ENCODE measurements around the gene RP2.

The RP2 gene

DNA sequence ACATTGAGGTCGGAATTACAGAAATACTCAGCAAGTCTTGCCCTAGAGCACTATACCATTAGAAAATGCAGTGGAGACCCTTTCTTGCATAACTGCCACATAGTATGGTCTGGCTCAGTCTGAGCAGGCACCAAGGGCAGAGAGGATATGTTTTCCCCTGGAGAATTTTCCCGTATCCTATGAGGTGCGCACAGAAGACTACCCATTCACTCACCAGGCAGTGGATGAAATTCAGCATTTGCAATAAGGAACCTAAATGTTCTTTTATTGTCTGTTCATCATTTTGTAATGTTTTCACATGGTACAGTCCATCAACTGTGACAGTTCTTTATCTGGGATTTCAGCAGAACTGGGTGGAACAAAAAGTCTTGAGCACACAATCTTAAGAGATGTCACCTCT lies 90.9 kb downstream of the RP2 start:
- H3K4me3 ChIP-seq (ENCODE audit: low read depth, low read length, poor library complexity, severe bottlenecking), result no peak overlapping the region
- H3K36me3 ChIP-seq (ENCODE audit: insufficient read depth, low read length), result no peaks in the 10 kb centered on the region
- H3K4me1 ChIP-seq (ENCODE audit: insufficient read depth, low read length, severe bottlenecking), result no peaks in the 10 kb centered on the region
- no peaks in the 10 kb centered on the region for H3F3A ChIP-seq (ENCODE audit: insufficient read depth, low read length)
- H3K9ac ChIP-seq (ENCODE audit: low read length), result no peak overlapping the region
- H3K27ac ChIP-seq (ENCODE audit: low read depth, low read length, poor library complexity, severe bottlenecking), result no peak overlapping the region
- H3K27me3 ChIP-seq (ENCODE audit: insufficient read depth, low read length), result no peaks in the 10 kb centered on the region
- no peak for TF ChIP-seq EZH2 (IDR thresholded peaks at IDR 0.05; ENCODE audit: borderline replicate concordance, low read length)
- TF ChIP-seq, protein P1, sequence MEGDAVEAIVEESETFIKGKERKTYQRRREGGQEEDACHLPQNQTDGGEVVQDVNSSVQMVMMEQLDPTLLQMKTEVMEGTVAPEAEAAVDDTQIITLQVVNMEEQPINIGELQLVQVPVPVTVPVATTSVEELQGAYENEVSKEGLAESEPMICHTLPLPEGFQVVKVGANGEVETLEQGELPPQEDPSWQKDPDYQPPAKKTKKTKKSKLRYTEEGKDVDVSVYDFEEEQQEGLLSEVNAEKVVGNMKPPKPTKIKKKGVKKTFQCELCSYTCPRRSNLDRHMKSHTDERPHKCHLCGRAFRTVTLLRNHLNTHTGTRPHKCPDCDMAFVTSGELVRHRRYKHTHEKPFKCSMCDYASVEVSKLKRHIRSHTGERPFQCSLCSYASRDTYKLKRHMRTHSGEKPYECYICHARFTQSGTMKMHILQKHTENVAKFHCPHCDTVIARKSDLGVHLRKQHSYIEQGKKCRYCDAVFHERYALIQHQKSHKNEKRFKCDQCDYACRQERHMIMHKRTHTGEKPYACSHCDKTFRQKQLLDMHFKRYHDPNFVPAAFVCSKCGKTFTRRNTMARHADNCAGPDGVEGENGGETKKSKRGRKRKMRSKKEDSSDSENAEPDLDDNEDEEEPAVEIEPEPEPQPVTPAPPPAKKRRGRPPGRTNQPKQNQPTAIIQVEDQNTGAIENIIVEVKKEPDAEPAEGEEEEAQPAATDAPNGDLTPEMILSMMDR (IDR thresholded peaks at IDR 0.05; ENCODE audit: low read length), result no peak
- H3K4me2 ChIP-seq (ENCODE audit: low read length), result no peak overlapping the region
- H2AFZ ChIP-seq (ENCODE audit: low read length), result no peak overlapping the region
- no peaks in the 10 kb centered on the region for H4K20me1 ChIP-seq (ENCODE audit: insufficient read depth, low read length)
- H3K79me2 ChIP-seq (ENCODE audit: insufficient read depth, low read length), result no peaks in the 10 kb centered on the region
- H3K9me3 ChIP-seq (ENCODE audit: low read length), result no peaks in the 10 kb centered on the region
- no peaks in the 10 kb centered on the region for H3K9me2 ChIP-seq (ENCODE audit: low read depth, low read length)

DNA sequence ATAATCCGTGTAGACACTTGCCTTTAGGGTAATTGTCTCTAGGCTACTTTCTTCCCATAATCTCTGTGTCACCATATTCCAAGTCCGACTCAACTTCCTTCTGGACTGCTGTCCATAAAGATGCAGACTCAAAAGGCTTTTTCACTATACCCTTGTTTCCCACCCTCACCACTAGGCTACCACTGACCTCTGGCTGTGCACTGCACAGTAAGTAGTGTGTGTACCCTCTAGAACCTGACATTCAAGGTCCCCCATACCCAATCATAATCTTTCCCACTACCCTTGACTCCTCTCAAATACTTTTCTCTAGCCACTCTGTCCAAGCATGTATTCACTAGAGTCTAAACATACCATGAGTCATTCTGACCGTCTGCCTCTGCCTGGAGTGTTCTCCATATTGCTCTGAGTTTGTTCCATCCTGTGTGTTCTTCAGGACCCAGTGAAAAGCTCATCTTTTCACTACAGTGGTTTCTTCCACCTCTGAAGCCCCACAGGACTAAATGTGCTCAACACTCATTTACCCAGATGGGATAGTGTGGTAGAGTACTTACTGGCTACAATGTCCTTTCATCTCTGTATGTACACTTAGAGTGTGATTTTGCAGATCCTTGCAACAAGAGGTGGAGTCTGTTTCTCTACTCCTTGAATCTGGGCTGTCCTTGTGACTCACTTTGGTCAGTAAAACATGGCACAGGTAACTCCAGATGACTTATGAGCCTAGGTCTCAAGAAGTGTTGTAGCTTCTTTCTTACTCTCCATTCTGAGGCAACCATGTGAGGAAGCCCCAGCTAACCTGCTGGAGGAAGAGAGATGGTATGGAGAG lies 92.8 kb downstream of the RP2 start:
- no peaks in the 10 kb centered on the region for H3K9me2 ChIP-seq (ENCODE audit: low read depth, low read length)
- H3K27ac ChIP-seq (ENCODE audit: low read depth, low read length, poor library complexity, severe bottlenecking), result no peak overlapping the region
- H3K4me1 ChIP-seq (ENCODE audit: insufficient read depth, low read length, severe bottlenecking), result no peaks in the 10 kb centered on the region
- H3K27me3 ChIP-seq (ENCODE audit: insufficient read depth, low read length), result no peaks in the 10 kb centered on the region
- no peak overlapping the region for H2AFZ ChIP-seq (ENCODE audit: low read length)
- no peaks in the 10 kb centered on the region for H3K79me2 ChIP-seq (ENCODE audit: insufficient read depth, low read length)
- H3K4me3 ChIP-seq (ENCODE audit: low read depth, low read length, poor library complexity, severe bottlenecking), result no peak overlapping the region
- no peaks in the 10 kb centered on the region for H3K9me3 ChIP-seq (ENCODE audit: low read length)
- no peak overlapping the region for H3K9ac ChIP-seq (ENCODE audit: low read length)
- no peak overlapping the region for H3K4me2 ChIP-seq (ENCODE audit: low read length)
- no peaks in the 10 kb centered on the region for H3F3A ChIP-seq (ENCODE audit: insufficient read depth, low read length)
- H3K36me3 ChIP-seq (ENCODE audit: insufficient read depth, low read length), result no peaks in the 10 kb centered on the region
- H4K20me1 ChIP-seq (ENCODE audit: insufficient read depth, low read length), result no peaks in the 10 kb centered on the region
- no peak for TF ChIP-seq EZH2 (IDR thresholded peaks at IDR 0.05; ENCODE audit: borderline replicate concordance, low read length)
- TF ChIP-seq, protein P1 (IDR thresholded peaks at IDR 0.05; ENCODE audit: low read length), result no peak

All from OCI-LY1 (cell line).